ENCODE data around the gene YOD1. TPM values are rescaled to one million over a fixed set of nuclear protein-coding genes. Genes with fewer than 3 reads are reported as not detected.

The YOD1 gene
- total and polyA plus RNA-seq, 10 of the 15 experiments (the other 5 are each of a cell fraction or from before 2014, with no cell fraction given), result 2.1 to 7.9 (median 5.0) TPM

GRCh38 chr1:207088701-207089626 lies 38.0 kb upstream of the YOD1 start, which contains the start of gene C4BPB:
C4BPB (plus strand) TSS chr1:207088860; CDS start chr1:207089532, 672 bp downstream.
- FAIRE-seq, result peak; percentile 56
- no peaks in the 10 kb centered on the region for H3K36me3 ChIP-seq (ENCODE audit: control insufficient read depth in 2 of 2, insufficient read depth in 2 of 2, low read length in 1 of 2)
- DNase-seq (ENCODE audit: low read depth, low spot score), result no peak
- peak within 1 kb of the TSS; percentile 19; the same call in 1 of the 2 replicates for H3K9ac ChIP-seq (ENCODE audit: control insufficient read depth, insufficient read depth, low read length)
- H3K9me3 ChIP-seq (replicated peaks; ENCODE audit: control insufficient read depth, insufficient read depth, low read length), result no peaks in the 10 kb centered on the region
- H3K27ac ChIP-seq (ENCODE audit: control insufficient read depth, insufficient read depth), result peak within 1 kb of the TSS; percentile 14; the same call in 1 of the 2 replicates
- ChIA-PET SMC1A (ENCODE audit: uncharacterized antibody, unreplicated experiment) (interaction anchor here (0.6 to 1.7 kb wide), 8 partner anchors 9 to 359 kb away, joined by 3 to 5 read pairs (median 3); no protein-coding TSS in a partner anchor), RAD21 (ENCODE audit: unreplicated experiment) (interaction anchor here (0.6 to 1.4 kb wide), 4 partner anchors 48 to 320 kb away, joined by 3 to 5 read pairs (median 4); partner anchors contain the start of gene CD55), POLR2A (no interaction called here), CTCF (interaction anchor here (1.2 to 4.4 kb wide), 7 partner anchors 9 to 411 kb away, joined by 3 to 29 read pairs (median 5); no protein-coding TSS in a partner anchor)
- in situ Hi-C loops (cut with MboI) (loop anchor here (5.0 kb wide), 1 partner anchor 408 kb away; the partner anchor contains the start of gene CR1), intact Hi-C loops (cut with micrococcal nuclease; ENCODE audit: unreplicated experiment) (no loop called here)
- peak; percentile 30; the same call in 2 of the 3 replicates for ATAC-seq
- peak; percentile 27; the same call in 1 of the 2 replicates for TF ChIP-seq RUNX3 (IDR thresholded peaks at IDR 0.05; ENCODE audit: low read length)
- TF ChIP-seq FOXM1 (IDR thresholded peaks at IDR 0.05; ENCODE audit: low read depth, low read length), result 0 out of 2 replicates have a peak, but pooled peaks have one; percentile 18
- TF ChIP-seq ZBTB40 (IDR thresholded peaks at IDR 0.05; ENCODE audit: borderline replicate concordance), result no peak
- TF ChIP-seq POU2F2 (IDR thresholded peaks at IDR 0.05; ENCODE audit: borderline replicate concordance, low read depth, low read length), result no peak
- no peak for TF ChIP-seq FOXK2 (IDR thresholded peaks at IDR 0.05)
- TF ChIP-seq NFIC (IDR thresholded peaks at IDR 0.05; ENCODE audit: low read depth, low read length), result peak; percentile 30; the same call in 1 of the 2 replicates
- TF ChIP-seq TCF12 (IDR thresholded peaks at IDR 0.05; ENCODE audit: low read depth, low read length), result peak; percentile 64; the same call in 1 of the 2 replicates
- TF ChIP-seq BACH1 (IDR thresholded peaks at IDR 0.05; ENCODE audit: borderline replicate concordance), result no peak
- no peaks in the 10 kb centered on the region for H4K20me1 ChIP-seq (ENCODE audit: control insufficient read depth, insufficient read depth)
- peak within 1 kb of the TSS; percentile 82 for H2AFZ ChIP-seq (ENCODE audit: control insufficient read depth, low read depth, low read length)
- H3K4me1 ChIP-seq (ENCODE audit: control insufficient read depth, insufficient read depth, low read length), result peaks cover 4% of the 10 kb centered on the region; the same call in 1 of the 2 replicates
- whole genome bisulfite sequencing (ENCODE audit: insufficient coverage, insufficient replicate concordance, low lambda C conversion rate, missing lambda C conversion rate), result 74% methylated on average over 9 of the region's 9 CpGs
- no peaks in the 10 kb centered on the region for H3K79me2 ChIP-seq (ENCODE audit: control insufficient read depth, insufficient read depth, low read length)
- H3K4me2 ChIP-seq (ENCODE audit: control insufficient read depth, insufficient read depth), result peak within 1 kb of the TSS; percentile 60; the same call in 1 of the 2 replicates
- H3K4me3 ChIP-seq, result peak within 1 kb of the TSS; percentile 39
- H3K27me3 ChIP-seq (replicated peaks in 1 of 2; ENCODE audit: control insufficient read depth in 2 of 2, insufficient read depth in 2 of 2, low read length in 1 of 2), result no peaks in the 10 kb centered on the region
- no TSS peak for BruUV-seq (replicated peaks)
